Measurements from ENCODE around the gene NEUROD6. TPM values are rescaled to one million over a fixed set of nuclear protein-coding genes. Genes with fewer than 3 reads are reported as not detected.

Gene NEUROD6
- total RNA-seq, 1 experiment from 2014 or later, result not detected

- no peak for DNase-seq (ENCODE audit: low read depth)
These were observed 5.2 kb downstream of the NEUROD6 start for GRCh38 chr7:31335161-31335856.

- DNase-seq (ENCODE audit: low read depth), result no peak
These were observed 7.2 kb downstream of the NEUROD6 start for GRCh38 chr7:31333291-31333690.

- peak; percentile 19 for DNase-seq (ENCODE audit: low read depth)
These were observed 13.5 kb downstream of the NEUROD6 start for GRCh38 chr7:31327071-31327470.

GRCh38 chr7:31326416-31326815 lies 14.1 kb downstream of the NEUROD6 start:
- DNase-seq (ENCODE audit: low read depth), result no peak

GRCh38 chr7:31323101-31323500 lies 17.4 kb downstream of the NEUROD6 start:
- no peak for DNase-seq (ENCODE audit: low read depth)

GRCh38 chr7:31320675-31321074 lies 19.9 kb downstream of the NEUROD6 start:
- DNase-seq (ENCODE audit: low read depth), result no peak

GRCh38 chr7:31318313-31318712 lies 22.2 kb downstream of the NEUROD6 start:
- no peak for DNase-seq (ENCODE audit: low read depth)

- no peak for DNase-seq (ENCODE audit: low read depth)
These were observed 23.6 kb downstream of the NEUROD6 start for GRCh38 chr7:31316876-31317275.

- no peak for DNase-seq (ENCODE audit: low read depth)
These were observed 24.8 kb downstream of the NEUROD6 start for GRCh38 chr7:31315758-31316157.

- no peak for DNase-seq (ENCODE audit: low read depth)
These were observed 25.7 kb downstream of the NEUROD6 start for GRCh38 chr7:31314781-31315180.

GRCh38 chr7:31312889-31313288 lies 27.6 kb downstream of the NEUROD6 start:
- DNase-seq (ENCODE audit: low read depth), result no peak

GRCh38 chr7:31311552-31311951 lies 29.0 kb downstream of the NEUROD6 start:
- DNase-seq (ENCODE audit: low read depth), result no peak

GRCh38 chr7:31310321-31310935 lies 30.1 kb downstream of the NEUROD6 start:
- DNase-seq (ENCODE audit: low read depth), result no peak

- no peak for DNase-seq (ENCODE audit: low read depth)
These were observed 31.1 kb downstream of the NEUROD6 start for GRCh38 chr7:31309407-31309806.

GRCh38 chr7:31308652-31309051 lies 31.9 kb downstream of the NEUROD6 start:
- DNase-seq (ENCODE audit: low read depth), result no peak

GRCh38 chr7:31307972-31308371 lies 32.6 kb downstream of the NEUROD6 start:
- no peak for DNase-seq (ENCODE audit: low read depth)

- no peak for DNase-seq (ENCODE audit: low read depth)
These were observed 35.3 kb downstream of the NEUROD6 start for GRCh38 chr7:31305260-31305659.

GRCh38 chr7:31304446-31304845 lies 36.1 kb downstream of the NEUROD6 start:
- DNase-seq (ENCODE audit: low read depth), result no peak

GRCh38 chr7:31302356-31302755 lies 38.2 kb downstream of the NEUROD6 start:
- DNase-seq (ENCODE audit: low read depth), result no peak

GRCh38 chr7:31299336-31299735 lies 41.2 kb downstream of the NEUROD6 start:
- no peak for DNase-seq (ENCODE audit: low read depth)

GRCh38 chr7:31290601-31291000 lies 49.9 kb downstream of the NEUROD6 start:
- DNase-seq (ENCODE audit: low read depth), result no peak
